ENCODE measurements around the gene SDCCAG8. TPM values are rescaled to one million over a fixed set of nuclear protein-coding genes. Genes with fewer than 3 reads are reported as not detected.

Gene SDCCAG8
- polyA plus RNA-seq, 1 experiment: 34.1 TPM

GRCh38 chr1:243348331-243348730 is 92.5 kb downstream of the SDCCAG8 start:
- H3K27ac ChIP-seq (ENCODE audit: low read depth, low read length): no peak overlapping the region
- no peaks in the 10 kb centered on the region for H3K27me3 ChIP-seq (ENCODE audit: control insufficient read depth, insufficient read depth, low read length)
- no peak for TF ChIP-seq CTCF (IDR thresholded peaks at IDR 0.05; ENCODE audit: low read depth, low read length)
- ChIA-PET POLR2A (no interaction called here), CTCF (no interaction called here)
- H3K4me3 ChIP-seq (ENCODE audit: low read depth, low read length): no peak overlapping the region
- H3K9me3 ChIP-seq (ENCODE audit: control insufficient read depth, insufficient read depth, low read length): no peaks in the 10 kb centered on the region; the same call in 1 of the 2 replicates
- no peak for DNase-seq (ENCODE audit: low read depth, low spot score)

DNA sequence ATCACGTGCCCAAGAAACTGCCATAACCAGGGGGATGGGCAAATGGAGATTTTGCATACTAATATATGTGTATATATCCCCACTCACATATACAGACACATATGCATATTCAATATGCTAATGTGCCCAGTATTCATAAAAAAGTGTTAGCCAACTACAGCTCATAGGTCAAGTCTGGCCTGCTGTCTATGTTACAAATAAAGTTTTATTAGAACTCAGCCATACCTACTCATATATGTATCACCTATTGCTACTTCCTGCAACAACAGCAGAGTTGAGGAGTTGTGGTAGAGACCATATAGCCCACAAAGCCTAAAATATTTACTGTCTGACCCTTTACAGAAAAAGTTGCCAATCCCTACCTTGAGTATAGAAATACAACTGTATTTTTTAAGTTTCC is 93.3 kb downstream of the SDCCAG8 start:
- ChIA-PET CTCF (no interaction called here), POLR2A (no interaction called here)
- no peak for TF ChIP-seq CTCF (IDR thresholded peaks at IDR 0.05; ENCODE audit: low read depth, low read length)
- DNase-seq (ENCODE audit: low read depth, low spot score): no peak
- Histone ChIP-seq H3K27ac (ENCODE audit: low read depth, low read length) (no peak overlapping the region), H3K9me3 (ENCODE audit: control insufficient read depth, insufficient read depth, low read length) (no peaks in the 10 kb centered on the region; the same call in 1 of the 2 replicates), H3K4me3 (ENCODE audit: low read depth, low read length) (no peak overlapping the region), H3K27me3 (ENCODE audit: control insufficient read depth, insufficient read depth, low read length) (no peaks in the 10 kb centered on the region)

- H3K27ac ChIP-seq (ENCODE audit: low read depth, low read length): no peak overlapping the region
- H3K27me3 ChIP-seq (ENCODE audit: control insufficient read depth, insufficient read depth, low read length): no peaks in the 10 kb centered on the region
- CTCF ChIA-PET: no interaction called here
- no peaks in the 10 kb centered on the region; the same call in 1 of the 2 replicates for H3K9me3 ChIP-seq (ENCODE audit: control insufficient read depth, insufficient read depth, low read length)
- DNase-seq (ENCODE audit: low read depth, low spot score): no peak
- POLR2A ChIA-PET: no interaction called here
- TF ChIP-seq CTCF (IDR thresholded peaks at IDR 0.05; ENCODE audit: low read depth, low read length): no peak
- no peak overlapping the region for H3K4me3 ChIP-seq (ENCODE audit: low read depth, low read length)
Measured at GRCh38 chr1:243351337-243351736, 95.5 kb downstream of the SDCCAG8 start.

GRCh38 chr1:243354511-243355153 is 98.8 kb downstream of the SDCCAG8 start:
- TF ChIP-seq CTCF (IDR thresholded peaks at IDR 0.05; ENCODE audit: low read depth, low read length): no peak
- ChIA-PET POLR2A (no interaction called here), CTCF (interaction anchor here (1.2 to 2.7 kb wide), 2 partner anchors 9 to 11 kb away, joined by 3 to 10 read pairs; no protein-coding TSS in a partner anchor)
- Histone ChIP-seq H3K27me3 (ENCODE audit: control insufficient read depth, insufficient read depth, low read length) (no peaks in the 10 kb centered on the region), H3K4me3 (ENCODE audit: low read depth, low read length) (no peak overlapping the region), H3K9me3 (ENCODE audit: control insufficient read depth, insufficient read depth, low read length) (no peaks in the 10 kb centered on the region), H3K27ac (ENCODE audit: low read depth, low read length) (no peak overlapping the region)
- DNase-seq (ENCODE audit: low read depth, low spot score): no peak

DNA sequence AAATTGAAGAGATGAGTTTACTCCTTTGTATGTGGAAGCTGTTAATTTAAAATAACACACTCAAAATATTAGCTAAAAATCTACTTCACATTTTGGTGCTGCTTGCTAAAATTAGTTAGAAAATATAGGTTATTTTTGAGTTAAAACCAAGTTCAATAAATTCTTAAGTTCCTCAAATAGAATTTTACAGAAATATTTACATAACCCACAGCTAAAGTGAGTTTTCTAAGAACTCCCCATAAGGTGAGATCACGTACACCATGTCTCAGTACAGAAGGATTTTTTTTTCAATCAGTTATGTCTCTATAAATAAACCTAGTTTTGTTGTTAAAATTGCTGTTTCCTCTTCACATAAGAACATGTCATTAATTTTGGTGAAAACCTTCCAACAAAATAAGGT is 108.0 kb downstream of the SDCCAG8 start:
- Histone ChIP-seq H3K9me3 (ENCODE audit: control insufficient read depth, insufficient read depth, low read length) (no peaks in the 10 kb centered on the region), H3K27me3 (ENCODE audit: control insufficient read depth, insufficient read depth, low read length) (no peaks in the 10 kb centered on the region), H3K4me3 (ENCODE audit: low read depth, low read length) (no peak overlapping the region), H3K27ac (ENCODE audit: low read depth, low read length) (no peak overlapping the region)
- ChIA-PET CTCF (interaction anchor here (0.8 to 1.2 kb wide), 2 partner anchors 20 to 384 kb away, joined by 3 read pairs; no protein-coding TSS in a partner anchor), POLR2A (no interaction called here)
- no peak for DNase-seq (ENCODE audit: low read depth, low spot score)
- no peak for TF ChIP-seq CTCF (IDR thresholded peaks at IDR 0.05; ENCODE audit: low read depth, low read length)
